HG03139 (cell line): ENCODE measurements around the gene CCDC3.
"Not testable (repeated sequence)": the region's sequence is repeated elsewhere in the genome, so short reads cannot be mapped to it uniquely, and the experiment has no call there.

Source experiments
- ATAC-seq: cut with Tn5 transposase; IDR thresholded peaks from one replicate; pipeline ENCODE4 v1.9.1; 2021; ENCODE audit not compliant: unreplicated experiment

Gene CCDC3

GRCh38 chr10:12896251-12896650, 105.3 kb downstream of the CCDC3 start:
- no peak for ATAC-seq

- ATAC-seq = no peak
Observed at GRCh38 chr10:12892924-12893323, 108.6 kb downstream of the CCDC3 start.

GRCh38 chr10:12890958-12891357, 110.6 kb downstream of the CCDC3 start:
- ATAC-seq = no peak

- ATAC-seq = no peak
Observed at GRCh38 chr10:12888470-12888869, 113.0 kb downstream of the CCDC3 start.

GRCh38 chr10:12887780-12888179, 113.7 kb downstream of the CCDC3 start:
- ATAC-seq = no peak

GRCh38 chr10:12884851-12885250, 116.7 kb downstream of the CCDC3 start:
- ATAC-seq = no peak

GRCh38 chr10:12880423-12880822, 121.1 kb downstream of the CCDC3 start:
- no peak for ATAC-seq

GRCh38 chr10:12877150-12877549, 124.4 kb downstream of the CCDC3 start:
- ATAC-seq = no peak

- no peak for ATAC-seq
Observed at GRCh38 chr10:12876266-12876665, 125.2 kb downstream of the CCDC3 start.

- no peak for ATAC-seq
Observed at GRCh38 chr10:12875100-12875499, 126.4 kb downstream of the CCDC3 start.

GRCh38 chr10:12874501-12874900, 127.0 kb downstream of the CCDC3 start:
- no peak for ATAC-seq

GRCh38 chr10:12873172-12873571, 128.3 kb downstream of the CCDC3 start:
- no peak for ATAC-seq

GRCh38 chr10:12872577-12872976, 128.9 kb downstream of the CCDC3 start:
- no peak for ATAC-seq

GRCh38 chr10:12869427-12869826, 132.1 kb downstream of the CCDC3 start:
- ATAC-seq = no peak

GRCh38 chr10:12868229-12868628, 133.3 kb downstream of the CCDC3 start:
- no peak for ATAC-seq

GRCh38 chr10:12865515-12865914, 136.0 kb downstream of the CCDC3 start:
- not testable (repeated sequence) for ATAC-seq

- no peak for ATAC-seq
Observed at GRCh38 chr10:12862459-12862858, 139.1 kb downstream of the CCDC3 start.

GRCh38 chr10:12854988-12855387, 146.5 kb downstream of the CCDC3 start:
- no peak for ATAC-seq

- ATAC-seq = no peak
Observed at GRCh38 chr10:12852687-12853086, 148.8 kb downstream of the CCDC3 start.

- no peak for ATAC-seq
Observed at GRCh38 chr10:12849319-12850181, 152.0 kb downstream of the CCDC3 start.

GRCh38 chr10:12848439-12849173, 152.9 kb downstream of the CCDC3 start:
- no peak for ATAC-seq

- no peak for ATAC-seq
Observed at GRCh38 chr10:12847361-12847975, 154.0 kb downstream of the CCDC3 start.
